GM10266 (cell line): ENCODE measurements around the gene STIM2.
"Not testable (repeated sequence)": the region's sequence is repeated elsewhere in the genome, so short reads cannot be mapped to it uniquely, and the experiment has no call there.

Experiments used
- DNase-seq: peaks from one replicate; pipeline ENCODE4 v3.0.0; 2012; ENCODE audit errors: extremely low spot score
- TF ChIP-seq, protein P1 (sequence below): IDR thresholded peaks from 2 replicates; pipeline ENCODE4 v1.5.1; 2012; ENCODE audit warnings: mild to moderate bottlenecking, low read depth; ENCODE audit not compliant: control insufficient read depth, insufficient read depth; ENCODE audit errors: missing control alignments

The STIM2 gene

GRCh38 chr4:26891054-26891453, 30.4 kb downstream of the STIM2 start:
- no peak for DNase-seq
- TF ChIP-seq, protein P1, sequence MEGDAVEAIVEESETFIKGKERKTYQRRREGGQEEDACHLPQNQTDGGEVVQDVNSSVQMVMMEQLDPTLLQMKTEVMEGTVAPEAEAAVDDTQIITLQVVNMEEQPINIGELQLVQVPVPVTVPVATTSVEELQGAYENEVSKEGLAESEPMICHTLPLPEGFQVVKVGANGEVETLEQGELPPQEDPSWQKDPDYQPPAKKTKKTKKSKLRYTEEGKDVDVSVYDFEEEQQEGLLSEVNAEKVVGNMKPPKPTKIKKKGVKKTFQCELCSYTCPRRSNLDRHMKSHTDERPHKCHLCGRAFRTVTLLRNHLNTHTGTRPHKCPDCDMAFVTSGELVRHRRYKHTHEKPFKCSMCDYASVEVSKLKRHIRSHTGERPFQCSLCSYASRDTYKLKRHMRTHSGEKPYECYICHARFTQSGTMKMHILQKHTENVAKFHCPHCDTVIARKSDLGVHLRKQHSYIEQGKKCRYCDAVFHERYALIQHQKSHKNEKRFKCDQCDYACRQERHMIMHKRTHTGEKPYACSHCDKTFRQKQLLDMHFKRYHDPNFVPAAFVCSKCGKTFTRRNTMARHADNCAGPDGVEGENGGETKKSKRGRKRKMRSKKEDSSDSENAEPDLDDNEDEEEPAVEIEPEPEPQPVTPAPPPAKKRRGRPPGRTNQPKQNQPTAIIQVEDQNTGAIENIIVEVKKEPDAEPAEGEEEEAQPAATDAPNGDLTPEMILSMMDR, result no peak

DNA sequence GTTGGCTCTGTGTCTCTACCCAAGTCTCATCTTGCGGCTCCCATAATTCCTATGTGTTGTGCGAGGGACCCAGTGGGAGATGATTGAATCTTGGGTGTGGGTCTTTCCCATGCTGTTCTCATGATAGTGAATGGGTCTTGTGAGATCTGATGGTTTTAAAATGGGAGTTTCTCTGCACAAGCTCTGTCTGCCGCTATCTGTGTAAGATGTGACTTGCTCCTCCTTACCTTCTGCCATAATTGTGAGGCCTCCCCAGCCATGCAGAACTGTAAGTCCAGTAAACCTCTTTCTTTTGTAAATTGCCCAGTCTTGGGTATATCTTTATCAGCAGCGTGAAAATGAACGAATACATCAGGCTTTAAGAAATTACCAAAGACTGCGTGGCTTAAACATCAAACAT, 31.2 kb downstream of the STIM2 start:
- no peak for DNase-seq
- TF ChIP-seq, protein P1, result no peak

GRCh38 chr4:26892480-26893150, 32.0 kb downstream of the STIM2 start:
- TF ChIP-seq, protein P1, result no peak

GRCh38 chr4:26893491-26893890, 32.9 kb downstream of the STIM2 start:
- TF ChIP-seq, protein P1, result no peak
- no peak for DNase-seq

More at GRCh38 chr4:26892480-26893150, 32.0 kb downstream of the STIM2 start:
- no peak for DNase-seq

- DNase-seq, result not testable (repeated sequence)
Observed at GRCh38 chr4:26894881-26895280, 34.2 kb downstream of the STIM2 start.

DNA sequence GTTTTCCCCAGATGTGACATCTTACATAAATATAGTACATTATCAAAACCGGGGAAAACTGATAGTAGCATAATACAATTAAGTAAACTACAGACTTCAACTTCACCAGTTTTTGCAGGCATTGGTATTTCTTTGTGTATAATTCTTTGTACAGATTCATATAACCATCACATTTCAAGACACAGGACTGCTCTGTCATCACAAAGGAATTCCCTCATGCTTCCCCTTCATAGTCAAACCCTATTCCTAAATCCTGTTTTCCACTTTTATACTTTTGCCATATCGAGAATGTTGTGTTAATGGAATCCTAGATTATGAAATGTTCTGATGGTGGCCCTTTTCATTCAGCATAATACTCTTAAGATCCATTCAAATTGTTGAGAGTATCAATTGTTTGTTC, 36.0 kb downstream of the STIM2 start:
- no peak for DNase-seq
- TF ChIP-seq, protein P1, result no peak

DNA sequence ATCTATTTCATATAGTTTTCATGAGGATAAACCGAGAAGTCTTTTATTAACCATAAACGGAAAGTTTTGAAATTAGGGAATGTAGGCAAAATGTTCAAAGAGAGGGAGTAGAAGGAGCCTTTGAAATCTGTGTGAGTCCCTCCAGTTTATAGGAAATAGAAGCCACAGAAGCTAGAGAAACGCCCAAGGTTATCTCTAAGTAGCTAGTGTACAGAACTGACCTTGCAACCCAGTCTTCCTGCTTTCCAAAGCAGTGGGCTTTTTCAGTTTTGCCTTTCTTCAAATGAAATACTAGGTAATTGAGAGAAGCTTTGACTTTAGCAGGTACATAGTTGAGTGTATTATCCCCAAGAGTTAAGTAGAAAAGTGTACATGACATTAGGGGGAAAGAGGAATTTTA, 39.4 kb downstream of the STIM2 start:
- DNase-seq, result no peak
- TF ChIP-seq, protein P1, result no peak

DNA sequence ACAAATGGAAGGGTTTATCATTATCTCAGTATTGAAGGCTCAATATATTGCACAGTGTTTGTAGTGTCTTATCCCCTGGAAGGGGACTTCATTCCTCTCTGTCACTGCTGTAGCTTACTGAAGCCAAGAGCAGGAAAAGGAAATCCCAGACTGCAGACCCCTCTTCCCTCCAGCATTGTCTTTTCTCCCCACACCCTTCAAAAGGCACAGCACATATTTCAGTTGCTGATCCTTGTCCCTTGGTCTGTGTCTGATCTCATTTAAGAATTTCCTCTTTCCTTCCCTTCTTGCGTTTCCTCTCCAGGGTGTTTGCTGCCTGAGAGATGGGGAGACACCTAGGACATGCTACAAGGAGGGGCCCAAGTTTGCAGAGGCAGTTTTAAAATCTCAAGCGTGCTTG, 40.1 kb downstream of the STIM2 start:
- TF ChIP-seq, protein P1, result no peak
- DNase-seq, result no peak
